IMR-90 (cell line): ENCODE data around the gene ATOH8. TPM values are rescaled to one million over a fixed set of nuclear protein-coding genes. Genes with fewer than 3 reads are reported as not detected.

ENCODE experiments used
- ATAC-seq: fragments of 200-7000 bp; cut with Tn5 transposase; 2 replicates; pipeline ENCODE4 v1.9.1; 2020; ENCODE audit warnings: low read depth, mild to moderate bottlenecking, moderate library complexity
- BruUV-seq: library from RNA; stranded (reverse); fragments of 400-500 nt; replicated peaks from 2 replicates; lab custom pipeline; 2021; lab: Mats Ljungman, UMichigan
- CTCF ChIA-PET: fragments of 300-600 bp; formaldehyde crosslinking; extraction: SDS; loops from one replicate; lab custom pipeline; 2021; ENCODE audit warnings: antibody characterized with exemption; lab: Yijun Ruan, JAX
- POLR2A ChIA-PET: fragments of 300-600 bp; sonication (Branson Sonifier 250); formaldehyde crosslinking; loops from one replicate; lab custom pipeline; 2022; ENCODE audit warnings: antibody characterized with exemption; ENCODE audit not compliant: unreplicated experiment; lab: Charles Lee
- DNase-seq: peaks from one replicate; pipeline ENCODE4 v3.0.0; 2013
- H2AFZ ChIP-seq: replicated peaks from 2 replicates; pipeline ENCODE3; 2013; ENCODE audit warnings: low read length, mild to moderate bottlenecking; ENCODE audit not compliant: poor library complexity
- H2AK5ac ChIP-seq: 2 replicates; pipeline ENCODE4 v1.6.1; 2013; ENCODE audit warnings: low read depth, low read length, inconsistent platforms
- H2AK9ac ChIP-seq: replicated peaks from 2 replicates; pipeline ENCODE3; 2013; ENCODE audit warnings: mild to moderate bottlenecking, low read depth, low read length, moderate library complexity; ENCODE audit not compliant: poor library complexity
- H2BK120ac ChIP-seq: 2 replicates; pipeline ENCODE4 v1.6.1; 2013; ENCODE audit warnings: low read depth, low read length, inconsistent platforms
- H2BK15ac ChIP-seq: 3 replicates; pipeline ENCODE4 v1.6.1; 2013; ENCODE audit warnings: low read depth, low read length, inconsistent platforms
- H2BK20ac ChIP-seq: 2 replicates; pipeline ENCODE4 v1.6.1; 2013; ENCODE audit warnings: low read depth, mild to moderate bottlenecking, inconsistent platforms, low read length, moderate library complexity
- H2BK5ac ChIP-seq: 2 replicates; pipeline ENCODE4 v1.6.1; 2013; ENCODE audit warnings: mild to moderate bottlenecking, low read depth, low read length, inconsistent platforms; ENCODE audit not compliant: poor library complexity, severe bottlenecking
- H3K14ac ChIP-seq: replicated peaks from 2 replicates; pipeline ENCODE4 v1.6.1; 2013; ENCODE audit warnings: low read depth, low read length, inconsistent platforms
- H3K18ac ChIP-seq: 2 replicates; pipeline ENCODE4 v1.6.1; 2013; ENCODE audit warnings: low read depth, low read length, control low read depth
- H3K23ac ChIP-seq: 2 replicates; pipeline ENCODE4 v1.6.1; 2013; ENCODE audit warnings: low read depth, low read length, inconsistent platforms
- H3K27ac ChIP-seq: 2 replicates; pipeline ENCODE4 v1.5.1; 2013; ENCODE audit warnings: mild to moderate bottlenecking, control low read depth, low read length; ENCODE audit not compliant: insufficient read depth
- H3K27me3 ChIP-seq: 2 replicates; pipeline ENCODE4 v1.6.1; 2013; ENCODE audit warnings: low read length; ENCODE audit not compliant: control insufficient read depth, insufficient read depth
- H3K36me3 ChIP-seq: 2 replicates; pipeline ENCODE4 v1.6.1; 2013; ENCODE audit warnings: low read length, mixed read lengths; ENCODE audit not compliant: control insufficient read depth, insufficient read depth
- H3K4ac ChIP-seq: 2 replicates; pipeline ENCODE4 v1.6.1; 2013; ENCODE audit warnings: low read depth, low read length, inconsistent platforms
- H3K4me1 ChIP-seq: 2 replicates; pipeline ENCODE4 v1.6.1; 2013; ENCODE audit warnings: low read length, mixed read lengths; ENCODE audit not compliant: control insufficient read depth, insufficient read depth
- H3K4me2 ChIP-seq: 2 replicates; pipeline ENCODE4 v1.6.1; 2013; ENCODE audit warnings: low read depth, mild to moderate bottlenecking, control low read depth, low read length, moderate library complexity
- H3K4me3 ChIP-seq: 2 replicates; pipeline ENCODE4 v1.5.1; 2013; ENCODE audit warnings: low read depth, mild to moderate bottlenecking, control low read depth, low read length, moderate library complexity; ENCODE audit not compliant: insufficient read depth
- H3K56ac ChIP-seq: 2 replicates; pipeline ENCODE4 v1.6.1; 2013; ENCODE audit warnings: low read length, inconsistent platforms; ENCODE audit not compliant: insufficient read depth; ENCODE audit errors: extremely low read depth
- H3K79me1 ChIP-seq, 2 experiments: 2 replicates each; pipeline ENCODE4 v1.6.1; 2013; ENCODE audit warnings: low read length in 2 of 2, inconsistent platforms in 1 of 2, low read depth in 1 of 2
- H3K9ac ChIP-seq: 2 replicates; pipeline ENCODE4 v1.6.1; 2013; ENCODE audit warnings: low read depth, low read length, control low read depth
- H3K9me1 ChIP-seq: 2 replicates; pipeline ENCODE4 v1.6.1; 2013; ENCODE audit warnings: low read length, inconsistent platforms; ENCODE audit not compliant: insufficient read depth
- H3K9me3 ChIP-seq: 2 replicates; pipeline ENCODE4 v1.6.1; 2013; ENCODE audit warnings: low read length; ENCODE audit not compliant: control insufficient read depth, insufficient read depth
- H4K20me1 ChIP-seq: 2 replicates; pipeline ENCODE4 v1.6.1; 2013; ENCODE audit warnings: low read length, inconsistent platforms; ENCODE audit not compliant: insufficient read depth
- H4K5ac ChIP-seq: 2 replicates; pipeline ENCODE4 v1.6.1; 2013; ENCODE audit warnings: mild to moderate bottlenecking, low read depth, low read length, control low read depth
- H4K8ac ChIP-seq, 2 experiments: 2 replicates each; pipeline ENCODE4 v1.6.1; 2013; ENCODE audit warnings: low read depth in 2 of 2, low read length in 2 of 2, control low read depth in 1 of 2, inconsistent platforms in 1 of 2
- H4K91ac ChIP-seq: 2 replicates; pipeline ENCODE4 v1.6.1; 2013; ENCODE audit warnings: low read depth, low read length, inconsistent platforms; ENCODE audit not compliant: insufficient read depth
- BHLHE40 ChIP-seq: fragments of 150-350 bp; IDR thresholded peaks from 2 replicates; pipeline ENCODE4 v1.6.1; 2016; ENCODE audit warnings: mild to moderate bottlenecking, low read depth, low read length
- CEBPB ChIP-seq: IDR thresholded peaks from 2 replicates; pipeline ENCODE4 v1.6.1; 2012; ENCODE audit warnings: low read depth, low read length, improper control_type of control experiment
- CHD1 ChIP-seq: IDR thresholded peaks from 2 replicates; pipeline ENCODE4 v1.6.1; 2012; ENCODE audit warnings: low read depth, low read length, improper control_type of control experiment
- CTCF ChIP-seq: conservative IDR thresholded peaks from 2 replicates; pipeline ENCODE4 v1.5.1; 2012; ENCODE audit warnings: mild to moderate bottlenecking, low read depth, low read length, improper control_type of control experiment
- ELK1 ChIP-seq: fragments of 150-350 bp; IDR thresholded peaks from 2 replicates; pipeline ENCODE4 v1.6.1; 2016; ENCODE audit warnings: low read depth, mild to moderate bottlenecking, low read length, moderate library complexity, borderline replicate concordance
- FOS ChIP-seq: fragments of 150-350 bp; IDR thresholded peaks from 2 replicates; pipeline ENCODE4 v1.6.1; 2016; ENCODE audit warnings: low read depth, low read length
- MAFK ChIP-seq: IDR thresholded peaks from 2 replicates; pipeline ENCODE4 v1.6.1; 2012; ENCODE audit warnings: low read depth, low read length, improper control_type of control experiment
- MAZ ChIP-seq: IDR thresholded peaks from 2 replicates; pipeline ENCODE4 v1.6.1; 2012; ENCODE audit warnings: low read depth, mild to moderate bottlenecking, low read length, improper control_type of control experiment, moderate library complexity, borderline replicate concordance
- MXI1 ChIP-seq: IDR thresholded peaks from 2 replicates; pipeline ENCODE4 v1.6.1; 2012; ENCODE audit warnings: low read depth, mild to moderate bottlenecking, low read length, moderate library complexity, borderline replicate concordance
- NFE2L2 ChIP-seq: fragments of 150-350 bp; IDR thresholded peaks from 2 replicates; pipeline ENCODE4 v1.6.1; 2016; ENCODE audit warnings: low read depth, mild to moderate bottlenecking, low read length
- POLR2A ChIP-seq: IDR thresholded peaks from 2 replicates; pipeline ENCODE4 v1.6.1; 2012; ENCODE audit warnings: mild to moderate bottlenecking, low read depth, low read length
- RAD21 ChIP-seq: IDR thresholded peaks from 2 replicates; pipeline ENCODE4 v1.6.1; 2012; ENCODE audit warnings: low read length, improper control_type of control experiment
- RCOR1 ChIP-seq: IDR thresholded peaks from 2 replicates; pipeline ENCODE4 v1.6.1; 2012; ENCODE audit warnings: mild to moderate bottlenecking, low read length, improper control_type of control experiment; ENCODE audit not compliant: insufficient replicate concordance
- RFX5 ChIP-seq: IDR thresholded peaks from 2 replicates; pipeline ENCODE4 v1.8.0; 2012; ENCODE audit warnings: low read depth, mild to moderate bottlenecking, low read length, moderate library complexity
- SMC3 ChIP-seq: fragments of 150-350 bp; IDR thresholded peaks from 2 replicates; pipeline ENCODE4 v1.6.1; 2016; ENCODE audit warnings: low read depth, mild to moderate bottlenecking, antibody characterized with exemption, low read length, moderate library complexity
- USF2 ChIP-seq: fragments of 150-350 bp; IDR thresholded peaks from 2 replicates; pipeline ENCODE4 v1.6.1; 2017; ENCODE audit warnings: mild to moderate bottlenecking, antibody characterized with exemption, low read length, low read depth
- WGBS, 2 experiments: methylation state at CpG; one replicate each; pipeline versions ENCODE4 v1.1.5 to v1.1.7; 2013; ENCODE audit warnings: missing lambda C conversion rate in 2 of 2; ENCODE audit not compliant: insufficient read length in 1 of 2; ENCODE audit errors: extremely low coverage in 2 of 2; 5-methylcytosine and 5-hydroxymethylcytosine counted together
- dilution Hi-C: fragments of 300-500 bp; cut with HindIII; formaldehyde crosslinking; loops from one replicate; pipeline ENCODE4 v1.14.3; 2018; ENCODE audit warnings: low sequenced_read_pairs; ENCODE audit not compliant: unreplicated experiment
- in situ Hi-C: fragments of 300-500 bp; cut with MboI; formaldehyde crosslinking; loops from 3 replicates; pipeline ENCODE4 v1.14.3; 2019; ENCODE audit warnings: low sequenced_read_pairs, inconsistent platforms, mixed read lengths
- intact Hi-C: fragments of 100-400 bp; cut with micrococcal nuclease; formaldehyde crosslinking; loops from 2 replicates; pipeline ENCODE4 v1.10.0; 2022
- polyA plus RNA-seq, 3 experiments: library from polyadenylated mRNA; depleted of rRNA; stranded (reverse); fragments of >200 nt; gene quantifications; 2 replicates each; pipeline ENCODE4 v1.2.3, GENCODE V29; 2012; ENCODE audit warnings: low replicate concordance in 1 of 3
- total RNA-seq: library from RNA; depleted of rRNA; stranded (reverse); fragments of >200 nt; gene quantifications from 2 replicates; pipeline ENCODE4 v1.2.3, GENCODE V29; 2012

The ATOH8 gene
- total and polyA plus RNA-seq, 2 of the 4 experiments (the other 2 are of a cell fraction), result 7.9 to 9.0 TPM

- intact Hi-C loops, result no loop called here
- ATAC-seq (no peak), DNase-seq (no peak)
- Histone ChIP-seq H3K4me3 (no peak overlapping the region), H4K8ac (no peak overlapping the region), H3K14ac (no peak overlapping the region), H4K91ac (no peak overlapping the region), H3K9me3 (no peaks in the 10 kb centered on the region), H2BK120ac (no peak overlapping the region; the same call in 1 of the 2 replicates), H2BK20ac (no peak overlapping the region), H3K27me3 (no peaks in the 10 kb centered on the region), H3K36me3 (peaks cover 33% of the 10 kb centered on the region), H2BK5ac (no peak overlapping the region), H2AK9ac (no peak overlapping the region), H3K4ac (no peak overlapping the region), H3K9me1 (peaks cover 12% of the 10 kb centered on the region), H2BK15ac (no peak overlapping the region), H4K20me1 (peaks cover 9% of the 10 kb centered on the region), H3K4me1 (peaks cover 26% of the 10 kb centered on the region), H3K9ac (no peak overlapping the region), H3K18ac (no peak overlapping the region), H3K4me2 (no peak overlapping the region), H3K79me1 (peaks cover 27 to 63% of the 10 kb centered on the region in 2 experiments; a peak in 3 of 4 replicates), H3K23ac (no peak overlapping the region), H3K56ac (no peak overlapping the region), H2AFZ (no peak overlapping the region), H2AK5ac (no peak overlapping the region), H4K5ac (no peak overlapping the region), H3K27ac (no peak overlapping the region)
- no TSS peak for BruUV-seq
- TF ChIP-seq FOS (no peak), MAFK (no peak), USF2 (no peak), RFX5 (no peak), CHD1 (no peak), RAD21 (no peak), CEBPB (no peak), SMC3 (no peak), ELK1 (no peak), CTCF (no peak), MXI1 (no peak), POLR2A (no peak), RCOR1 (no peak), MAZ (no peak), NFE2L2 (no peak), BHLHE40 (no peak)
- dilution Hi-C loops, result no loop called here
- POLR2A ChIA-PET, result no interaction called here
- in situ Hi-C loops, result no loop called here
- WGBS, 2 experiments, result 72% methylated on average over 3 of the region's 7 CpGs; no CpG with 5 or more reads in 1 of the 2 experiments
- CTCF ChIA-PET, result no interaction called here
Observed at GRCh38 chr2:85766229-85766628, 12.4 kb downstream of the ATOH8 start.
